ENCODE data around the gene PPP1R37.

PPP1R37 gene

GRCh38 chr19:45159210-45159970 is 66.4 kb downstream of the PPP1R37 start:
- TF ChIP-seq ZFX (IDR thresholded peaks at IDR 0.05), result no peak
- no peak for TF ChIP-seq CTCF (conservative IDR thresholded peaks at IDR 0.05)
- H3K27ac ChIP-seq, result no peak overlapping the region

- TF ChIP-seq CTCF (conservative IDR thresholded peaks at IDR 0.05) (no peak), ZFX (IDR thresholded peaks at IDR 0.05) (no peak)
- H3K27ac ChIP-seq, result no peak overlapping the region
Measured at GRCh38 chr19:45159971-45160324, 67.0 kb downstream of the PPP1R37 start.

- H3K27ac ChIP-seq, result peak within 1 kb of the TSS; percentile 26; the same call in 1 of the 2 replicates
- TF ChIP-seq ZFX (IDR thresholded peaks at IDR 0.05), result 0 out of 2 replicates have a peak, but pooled peaks have one; percentile 21
- no peak for TF ChIP-seq CTCF (conservative IDR thresholded peaks at IDR 0.05)
Measured at GRCh38 chr19:45160870-45161737, 68.1 kb downstream of the PPP1R37 start, which contains the start of gene NKPD1. Gene NKPD1 (minus strand): TSS chr19:45160982. CDS start chr19:45160150, 832 bp downstream.

GRCh38 chr19:45161738-45162607 is 69.0 kb downstream of the PPP1R37 start:
- no peak for TF ChIP-seq ZFX (IDR thresholded peaks at IDR 0.05)
- peak; percentile 55 for TF ChIP-seq CTCF (conservative IDR thresholded peaks at IDR 0.05)
- H3K27ac ChIP-seq, result no peak overlapping the region

GRCh38 chr19:45162608-45163143 is 69.7 kb downstream of the PPP1R37 start:
- no peak overlapping the region for H3K27ac ChIP-seq
- no peak for TF ChIP-seq ZFX (IDR thresholded peaks at IDR 0.05)
- TF ChIP-seq CTCF (conservative IDR thresholded peaks at IDR 0.05), result no peak

- no peak overlapping the region for H3K27ac ChIP-seq
- TF ChIP-seq ZFX (IDR thresholded peaks at IDR 0.05), result no peak
- TF ChIP-seq CTCF (conservative IDR thresholded peaks at IDR 0.05), result no peak
Measured at GRCh38 chr19:45163156-45163555, 70.2 kb downstream of the PPP1R37 start.

Measured in C4-2B (cell line).